NCI-H69 (cell line): ENCODE measurements around the gene DNAH9.
A peak's percentile ranks its signal among the peaks of the same experiment; 100 is the strongest.

Source experiments
- DNase-seq: peaks from one replicate; lab custom pipeline; 2025; lab: John Stamatoyannopoulos, UW

Gene DNAH9

GRCh38 chr17:11598274-11599221 lies at the start of gene DNAH9:
TSS of gene DNAH9 (plus strand) at chr17:11598470. CDS start at chr17:11598499, 29 bp downstream.
- peak; percentile 60 for DNase-seq

- DNase-seq, result no peak
Observed at GRCh38 chr17:11550431-11550830, 47.8 kb upstream of the DNAH9 start.

GRCh38 chr17:11551442-11551841 lies 46.8 kb upstream of the DNAH9 start:
- no peak for DNase-seq

GRCh38 chr17:11553135-11553534 lies 45.1 kb upstream of the DNAH9 start:
- DNase-seq, result no peak

- no peak for DNase-seq
Observed at GRCh38 chr17:11554042-11554441, 44.2 kb upstream of the DNAH9 start.

- no peak for DNase-seq
Observed at GRCh38 chr17:11554542-11554941, 43.7 kb upstream of the DNAH9 start.

GRCh38 chr17:11555530-11555929 lies 42.7 kb upstream of the DNAH9 start:
- DNase-seq, result no peak

- DNase-seq, result no peak
Observed at GRCh38 chr17:11557727-11558452, 40.4 kb upstream of the DNAH9 start.

GRCh38 chr17:11558681-11559234 lies 39.5 kb upstream of the DNAH9 start:
- DNase-seq, result no peak

- no peak for DNase-seq
Observed at GRCh38 chr17:11559601-11560000, 38.7 kb upstream of the DNAH9 start.

GRCh38 chr17:11561281-11561680 lies 37.0 kb upstream of the DNAH9 start:
- DNase-seq, result no peak

GRCh38 chr17:11561702-11562101 lies 36.6 kb upstream of the DNAH9 start:
- no peak for DNase-seq

GRCh38 chr17:11564589-11565380 lies 33.5 kb upstream of the DNAH9 start:
- no peak for DNase-seq

GRCh38 chr17:11565591-11565990 lies 32.7 kb upstream of the DNAH9 start:
- no peak for DNase-seq

GRCh38 chr17:11578998-11579397 lies 19.3 kb upstream of the DNAH9 start:
- no peak for DNase-seq

GRCh38 chr17:11580677-11581076 lies 17.6 kb upstream of the DNAH9 start:
- DNase-seq, result no peak

- DNase-seq, result no peak
Observed at GRCh38 chr17:11582217-11582616, 16.1 kb upstream of the DNAH9 start.

- DNase-seq, result no peak
Observed at GRCh38 chr17:11583306-11583992, 14.8 kb upstream of the DNAH9 start.

GRCh38 chr17:11589716-11590115 lies 8.6 kb upstream of the DNAH9 start:
- no peak for DNase-seq

GRCh38 chr17:11601661-11602060 lies 3.4 kb downstream of the DNAH9 start:
- no peak for DNase-seq

- DNase-seq, result no peak
Observed at GRCh38 chr17:11608396-11608795, 10.1 kb downstream of the DNAH9 start.
